Measurements from ENCODE around the gene MAPK8IP1. TPM values are rescaled to one million over a fixed set of nuclear protein-coding genes. Genes with fewer than 3 reads are reported as not detected.

Gene MAPK8IP1
- total RNA-seq, 6 experiments from 2014 or later, result 1.7 to 6.2 (median 2.6) TPM

- Histone ChIP-seq H3K27ac (peak overlapping the region in 2 of 3 donors; percentile 52 to 69), H3K27me3 (no peaks in the 10 kb centered on the region), H3K9me3 (no peaks in the 10 kb centered on the region), H3K4me1 (peaks cover 0 to 44% (median 23%) of the 10 kb centered on the region in 4 donors), H3K4me3 (no peak overlapping the region), H3K36me3 (peaks cover 5 to 85% (median 50%) of the 10 kb centered on the region in 4 donors)
- WGBS (ENCODE audit: insufficient coverage, low coverage, low lambda C conversion rate, missing lambda C conversion rate), result 68% methylated on average over 3 of the region's 10 CpGs
- TF ChIP-seq POLR2A (IDR thresholded peaks at IDR 0.05), result no peak
- no peak for TF ChIP-seq CTCF (IDR thresholded peaks at IDR 0.05)
- intact Hi-C loops (cut with DNase I), result no loop called here
- DNase-seq (no peak), ATAC-seq (no peak)
Observed at GRCh38 chr11:45860764-45861510, 24.5 kb upstream of the MAPK8IP1 start.

GRCh38 chr11:45864041-45864440 is 21.4 kb upstream of the MAPK8IP1 start:
- H3K27ac ChIP-seq, result no peak overlapping the region
- no peak for DNase-seq
- no peak overlapping the region for H3K4me3 ChIP-seq
- H3K9me3 ChIP-seq, result no peaks in the 10 kb centered on the region
- H3K36me3 ChIP-seq, result peaks cover 5 to 90% (median 65%) of the 10 kb centered on the region in 4 donors
- intact Hi-C loops (cut with DNase I), result no loop called here
- TF ChIP-seq CTCF (IDR thresholded peaks at IDR 0.05) (no peak), POLR2A (IDR thresholded peaks at IDR 0.05) (no peak)
- peaks cover 0 to 13% (median 4%) of the 10 kb centered on the region in 4 donors for H3K4me1 ChIP-seq
- H3K27me3 ChIP-seq, result no peaks in the 10 kb centered on the region
- no peak for ATAC-seq

GRCh38 chr11:45869551-45869950 is 15.9 kb upstream of the MAPK8IP1 start:
- DNase-seq (no peak), ATAC-seq (no peak)
- Histone ChIP-seq H3K4me1 (no peaks in the 10 kb centered on the region), H3K9me3 (no peaks in the 10 kb centered on the region), H3K27ac (no peak overlapping the region), H3K4me3 (no peak overlapping the region), H3K36me3 (peaks cover 5 to 100% (median 69%) of the 10 kb centered on the region in 4 donors), H3K27me3 (no peaks in the 10 kb centered on the region)
- TF ChIP-seq POLR2A (IDR thresholded peaks at IDR 0.05) (no peak), CTCF (IDR thresholded peaks at IDR 0.05) (no peak)
- intact Hi-C loops (cut with DNase I), result no loop called here
- WGBS (ENCODE audit: insufficient coverage, low coverage, low lambda C conversion rate, missing lambda C conversion rate), result no CpG with 5 or more reads among the region's 12 CpGs

- Histone ChIP-seq H3K4me3 (no peak overlapping the region), H3K27ac (no peak overlapping the region), H3K4me1 (no peaks in the 10 kb centered on the region), H3K27me3 (no peaks in the 10 kb centered on the region), H3K36me3 (peaks cover 5 to 96% (median 67%) of the 10 kb centered on the region in 4 donors), H3K9me3 (no peaks in the 10 kb centered on the region)
- intact Hi-C loops (cut with DNase I), result no loop called here
- WGBS (ENCODE audit: insufficient coverage, low coverage, low lambda C conversion rate, missing lambda C conversion rate), result 13% methylated on average over 1 of the region's 4 CpGs
- DNase-seq, result no peak
- no peak for ATAC-seq
- TF ChIP-seq POLR2A (IDR thresholded peaks at IDR 0.05), result no peak
- TF ChIP-seq CTCF (IDR thresholded peaks at IDR 0.05), result no peak
Observed at GRCh38 chr11:45870706-45871105, 14.7 kb upstream of the MAPK8IP1 start.
